Subcutaneous adipose tissue (tissue), 4 donors: Measurements from ENCODE around the gene GRID1. TPM values are rescaled to one million over a fixed set of nuclear protein-coding genes. Genes with fewer than 3 reads are reported as not detected.

Experiments
- CTCF ChIP-seq: fragments of 450-650 bp; IDR thresholded peaks from one replicate; pipeline ENCODE4 v1.5.1; 2016; ENCODE audit warnings: low read depth, mild to moderate bottlenecking, control low read depth, antibody characterized with exemption, moderate library complexity
- total RNA-seq, 4 donors: library from RNA; depleted of rRNA; stranded (reverse); fragments of >200 nt; gene quantifications; one replicate each; pipeline ENCODE4 v1.1.0, GENCODE V29; 2016

GRID1 gene
- total RNA-seq, 4 donors from 2014 or later, result 0.49 to 2.0 (median 1.1) TPM

GRCh38 chr10:86287110-86287793 lies 79.3 kb downstream of the GRID1 start:
- TF ChIP-seq CTCF, result no peak

- no peak for TF ChIP-seq CTCF
These were observed 80.1 kb downstream of the GRID1 start for GRCh38 chr10:86286236-86287109.

- no peak for TF ChIP-seq CTCF
These were observed 81.3 kb downstream of the GRID1 start for GRCh38 chr10:86285136-86285790.

GRCh38 chr10:86284355-86285105 lies 82.1 kb downstream of the GRID1 start:
- no peak for TF ChIP-seq CTCF

- TF ChIP-seq CTCF, result no peak
These were observed 82.9 kb downstream of the GRID1 start for GRCh38 chr10:86283466-86284287.

- TF ChIP-seq CTCF, result no peak
These were observed 83.7 kb downstream of the GRID1 start for GRCh38 chr10:86282664-86283465.
